Osteocyte (in vitro differentiated cells): ENCODE data around the gene LRRC27. TPM values are rescaled to one million over a fixed set of nuclear protein-coding genes. Genes with fewer than 3 reads are reported as not detected.
"Not testable (repeated sequence)": the region's sequence is repeated elsewhere in the genome, so short reads cannot be mapped to it uniquely, and the experiment has no call there.

Experiments
- DNase-seq: peaks from one replicate; pipeline ENCODE4 v3.0.0; 2021; ENCODE audit warnings: mixed read lengths; ENCODE audit not compliant: unreplicated experiment; ENCODE audit errors: extremely low spot score
- H3K27ac Mint-ChIP-seq: one replicate; pipeline ENCODE4 v1.8.0; 2021; ENCODE audit warnings: mild to moderate bottlenecking, mixed read lengths; ENCODE audit not compliant: unreplicated experiment
- H3K27me3 Mint-ChIP-seq: one replicate; pipeline ENCODE4 v1.8.0; 2021; ENCODE audit warnings: mixed read lengths; ENCODE audit not compliant: unreplicated experiment
- H3K36me3 Mint-ChIP-seq: one replicate; pipeline ENCODE4 v1.8.0; 2021; ENCODE audit warnings: mixed read lengths; ENCODE audit not compliant: unreplicated experiment
- H3K4me1 Mint-ChIP-seq: one replicate; pipeline ENCODE4 v1.8.0; 2021; ENCODE audit warnings: mixed read lengths; ENCODE audit not compliant: unreplicated experiment
- H3K4me3 Mint-ChIP-seq: one replicate; pipeline ENCODE4 v1.8.0; 2021; ENCODE audit warnings: mild to moderate bottlenecking, moderate library complexity, mixed read lengths; ENCODE audit not compliant: unreplicated experiment
- H3K9me3 Mint-ChIP-seq: one replicate; pipeline ENCODE4 v1.8.0; 2021; ENCODE audit warnings: mixed read lengths; ENCODE audit not compliant: unreplicated experiment
- CTCF ChIP-seq: fragments of 200-600 bp; sonication (generic); IDR thresholded peaks from 2 replicates; pipeline ENCODE4 v1.5.0; 2021; ENCODE audit warnings: antibody characterized with exemption, mild to moderate bottlenecking, moderate library complexity
- total RNA-seq: library from RNA; stranded (reverse); gene quantifications from 2 replicates; pipeline ENCODE4 v1.2.1, GENCODE V29; 2021

Gene LRRC27
- total RNA-seq, 1 donor from 2014 or later: 18.9 TPM

GRCh38 chr10:132375795-132376297 is 43.9 kb downstream of the LRRC27 start:
- H3K9me3 Mint-ChIP-seq: no peaks in the 10 kb centered on the region
- H3K27ac Mint-ChIP-seq: no peak overlapping the region
- no peak for TF ChIP-seq CTCF
- H3K4me3 Mint-ChIP-seq: no peak overlapping the region
- H3K27me3 Mint-ChIP-seq: no peaks in the 10 kb centered on the region
- peaks cover 17% of the 10 kb centered on the region for H3K36me3 Mint-ChIP-seq
- DNase-seq: no peak
- H3K4me1 Mint-ChIP-seq: no peaks in the 10 kb centered on the region

- TF ChIP-seq CTCF: no peak
- Mint-ChIP-seq H3K36me3 (peaks cover 17% of the 10 kb centered on the region), H3K4me3 (no peak overlapping the region), H3K27me3 (no peaks in the 10 kb centered on the region), H3K9me3 (no peaks in the 10 kb centered on the region), H3K4me1 (no peaks in the 10 kb centered on the region), H3K27ac (no peak overlapping the region)
- DNase-seq: no peak
These were observed 44.4 kb downstream of the LRRC27 start for GRCh38 chr10:132376394-132376851.

GRCh38 chr10:132377326-132377725 is 45.3 kb downstream of the LRRC27 start:
- H3K9me3 Mint-ChIP-seq: no peaks in the 10 kb centered on the region
- DNase-seq: no peak
- no peaks in the 10 kb centered on the region for H3K27me3 Mint-ChIP-seq
- no peak overlapping the region for H3K4me3 Mint-ChIP-seq
- no peak overlapping the region for H3K27ac Mint-ChIP-seq
- TF ChIP-seq CTCF: no peak
- no peaks in the 10 kb centered on the region for H3K4me1 Mint-ChIP-seq
- peaks cover 17% of the 10 kb centered on the region for H3K36me3 Mint-ChIP-seq

- H3K9me3 Mint-ChIP-seq, H3K27ac Mint-ChIP-seq, H3K4me1 Mint-ChIP-seq, H3K4me3 Mint-ChIP-seq, H3K27me3 Mint-ChIP-seq, DNase-seq: not testable (repeated sequence)
- H3K36me3 Mint-ChIP-seq: peaks cover 17% of the 10 kb centered on the region
These were observed 47.0 kb downstream of the LRRC27 start for GRCh38 chr10:132379026-132379425.

GRCh38 chr10:132380986-132381385 is 49.0 kb downstream of the LRRC27 start:
- H3K4me3 Mint-ChIP-seq, H3K4me1 Mint-ChIP-seq, DNase-seq, H3K27ac Mint-ChIP-seq, H3K27me3 Mint-ChIP-seq, H3K9me3 Mint-ChIP-seq: not testable (repeated sequence)
- H3K36me3 Mint-ChIP-seq: peaks cover 11% of the 10 kb centered on the region

- DNase-seq: no peak
- no peaks in the 10 kb centered on the region for H3K9me3 Mint-ChIP-seq
- no peak overlapping the region for H3K27ac Mint-ChIP-seq
- no peaks in the 10 kb centered on the region for H3K27me3 Mint-ChIP-seq
- H3K36me3 Mint-ChIP-seq: peaks cover 11% of the 10 kb centered on the region
- peaks cover 5% of the 10 kb centered on the region for H3K4me1 Mint-ChIP-seq
- no peak for TF ChIP-seq CTCF
- no peak overlapping the region for H3K4me3 Mint-ChIP-seq
These were observed 49.7 kb downstream of the LRRC27 start for GRCh38 chr10:132381741-132382140.
